Measurements from ENCODE around the gene CHST7.

The CHST7 gene

DNA sequence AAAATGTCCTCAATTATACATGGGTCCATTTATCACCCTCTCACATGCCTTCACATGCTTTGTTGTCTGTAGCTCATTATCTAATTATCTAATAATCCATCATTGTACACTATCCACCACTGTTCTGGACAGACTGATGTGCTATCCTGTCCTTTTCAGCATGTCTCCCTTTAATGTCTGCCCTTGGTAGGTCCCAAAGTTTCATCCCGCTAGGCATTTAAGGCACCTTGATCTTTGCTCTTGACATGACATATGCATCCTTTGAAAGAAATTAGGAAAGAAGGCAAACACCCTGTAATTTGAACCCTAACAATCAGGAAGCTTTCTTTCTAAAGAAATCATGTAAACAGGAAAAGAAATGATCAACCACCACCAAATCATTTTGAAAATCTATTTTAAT is 5.7 kb downstream of the CHST7 start:
- DNase-seq (ENCODE audit: low read depth), result no peak
- no peak overlapping the region for H3K4me3 ChIP-seq (ENCODE audit: low read depth, low read length)
- in situ Hi-C loops (cut with HindIII; ENCODE audit: low sequenced_read_pairs), result no loop called here
- TF ChIP-seq, protein P1, sequence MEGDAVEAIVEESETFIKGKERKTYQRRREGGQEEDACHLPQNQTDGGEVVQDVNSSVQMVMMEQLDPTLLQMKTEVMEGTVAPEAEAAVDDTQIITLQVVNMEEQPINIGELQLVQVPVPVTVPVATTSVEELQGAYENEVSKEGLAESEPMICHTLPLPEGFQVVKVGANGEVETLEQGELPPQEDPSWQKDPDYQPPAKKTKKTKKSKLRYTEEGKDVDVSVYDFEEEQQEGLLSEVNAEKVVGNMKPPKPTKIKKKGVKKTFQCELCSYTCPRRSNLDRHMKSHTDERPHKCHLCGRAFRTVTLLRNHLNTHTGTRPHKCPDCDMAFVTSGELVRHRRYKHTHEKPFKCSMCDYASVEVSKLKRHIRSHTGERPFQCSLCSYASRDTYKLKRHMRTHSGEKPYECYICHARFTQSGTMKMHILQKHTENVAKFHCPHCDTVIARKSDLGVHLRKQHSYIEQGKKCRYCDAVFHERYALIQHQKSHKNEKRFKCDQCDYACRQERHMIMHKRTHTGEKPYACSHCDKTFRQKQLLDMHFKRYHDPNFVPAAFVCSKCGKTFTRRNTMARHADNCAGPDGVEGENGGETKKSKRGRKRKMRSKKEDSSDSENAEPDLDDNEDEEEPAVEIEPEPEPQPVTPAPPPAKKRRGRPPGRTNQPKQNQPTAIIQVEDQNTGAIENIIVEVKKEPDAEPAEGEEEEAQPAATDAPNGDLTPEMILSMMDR (IDR thresholded peaks at IDR 0.05; ENCODE audit: low read depth, low read length, missing control alignments), result no peak

DNA sequence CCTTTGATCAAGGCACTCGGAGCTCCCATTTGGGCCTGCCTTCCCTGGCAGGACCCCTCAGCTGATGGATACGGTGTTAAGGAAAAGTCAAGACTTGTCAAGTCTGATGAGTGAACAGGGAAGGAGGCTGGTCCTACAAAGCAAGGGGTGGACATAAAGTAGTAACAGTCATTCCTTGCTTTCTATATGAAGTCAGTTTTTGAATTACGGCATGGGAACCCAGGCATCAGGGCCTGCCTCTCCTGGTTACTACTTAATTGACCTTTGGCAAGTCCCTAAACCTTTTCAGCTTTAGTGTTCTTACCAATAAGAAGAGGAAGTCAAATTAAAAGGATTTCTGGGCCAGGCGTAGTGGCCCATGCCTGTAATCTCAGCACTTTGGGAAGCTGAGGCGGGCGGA is 7.0 kb downstream of the CHST7 start:
- no peak for DNase-seq (ENCODE audit: low read depth)
- in situ Hi-C loops (cut with HindIII; ENCODE audit: low sequenced_read_pairs), result no loop called here
- no peak overlapping the region for H3K4me3 ChIP-seq (ENCODE audit: low read depth, low read length)
- TF ChIP-seq, protein P1 (IDR thresholded peaks at IDR 0.05; ENCODE audit: low read depth, low read length, missing control alignments), result no peak

DNA sequence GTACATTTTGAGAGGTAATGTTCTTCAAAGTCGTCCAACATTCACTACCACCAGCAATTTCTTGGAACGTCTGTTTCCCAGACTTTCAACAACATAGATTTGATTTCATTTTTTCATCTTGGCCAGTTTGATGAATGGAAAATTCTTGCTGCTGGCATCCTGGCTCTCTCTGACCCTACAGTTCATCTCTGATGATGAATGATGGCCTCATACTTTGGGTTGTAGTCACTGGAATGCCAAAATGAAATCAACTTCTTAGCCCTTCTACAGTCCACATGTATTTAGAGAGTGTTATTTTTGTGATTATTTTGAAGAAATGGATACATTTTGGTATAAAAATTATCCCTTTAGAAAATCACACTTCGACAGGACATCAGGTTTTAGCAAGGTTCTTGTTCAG is 8.8 kb downstream of the CHST7 start:
- no peak overlapping the region for H3K4me3 ChIP-seq (ENCODE audit: low read depth, low read length)
- in situ Hi-C loops (cut with HindIII; ENCODE audit: low sequenced_read_pairs), result no loop called here
- TF ChIP-seq, protein P1 (IDR thresholded peaks at IDR 0.05; ENCODE audit: low read depth, low read length, missing control alignments), result no peak
- DNase-seq (ENCODE audit: low read depth), result no peak

DNA sequence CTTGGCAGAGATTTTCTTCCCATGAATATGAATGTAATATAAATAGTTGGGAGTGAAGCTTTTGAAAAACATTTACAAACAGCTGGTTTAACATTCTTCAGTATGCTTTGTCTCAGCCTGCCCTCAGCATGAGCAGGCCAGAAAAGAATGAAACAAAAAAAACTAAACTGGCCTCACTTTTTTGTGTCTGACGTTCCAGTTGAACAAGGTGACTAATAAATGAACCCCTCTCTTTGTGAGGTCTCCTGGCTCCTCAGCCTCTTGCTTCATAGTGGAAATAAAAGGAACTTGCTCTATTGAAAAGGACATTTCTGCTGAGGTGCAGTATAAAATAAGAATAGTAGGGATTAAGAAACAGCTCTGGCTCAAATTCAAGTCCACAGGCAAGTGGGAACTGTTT is 9.4 kb downstream of the CHST7 start:
- DNase-seq (ENCODE audit: low read depth), result peak; percentile 82
- TF ChIP-seq, protein P1 (IDR thresholded peaks at IDR 0.05; ENCODE audit: low read depth, low read length, missing control alignments), result no peak
- in situ Hi-C loops (cut with HindIII; ENCODE audit: low sequenced_read_pairs), result no loop called here
- H3K4me3 ChIP-seq (ENCODE audit: low read depth, low read length), result no peak overlapping the region

DNA sequence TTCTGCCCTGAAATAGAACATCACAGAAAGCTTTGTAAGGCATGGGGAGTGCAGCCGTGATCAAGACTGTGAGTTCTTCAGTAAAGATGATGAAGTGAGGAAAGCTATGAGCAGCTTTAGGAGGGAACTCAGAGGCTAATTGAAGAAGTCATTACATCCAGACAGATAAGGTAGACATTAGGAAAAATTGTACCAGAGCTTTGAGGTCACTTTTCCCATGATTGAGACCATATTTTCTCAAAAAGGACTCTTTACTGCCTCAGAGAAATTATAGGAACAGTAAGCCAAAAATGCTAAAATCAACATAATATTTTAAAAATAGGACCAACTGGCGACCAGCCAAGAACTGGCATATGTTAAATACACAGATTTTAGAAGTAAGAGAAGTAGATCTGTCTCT is 11.2 kb downstream of the CHST7 start:
- in situ Hi-C loops (cut with HindIII; ENCODE audit: low sequenced_read_pairs), result no loop called here
- no peak for DNase-seq (ENCODE audit: low read depth)
- TF ChIP-seq, protein P1 (IDR thresholded peaks at IDR 0.05; ENCODE audit: low read depth, low read length, missing control alignments), result no peak
- H3K4me3 ChIP-seq (ENCODE audit: low read depth, low read length), result no peak overlapping the region

DNA sequence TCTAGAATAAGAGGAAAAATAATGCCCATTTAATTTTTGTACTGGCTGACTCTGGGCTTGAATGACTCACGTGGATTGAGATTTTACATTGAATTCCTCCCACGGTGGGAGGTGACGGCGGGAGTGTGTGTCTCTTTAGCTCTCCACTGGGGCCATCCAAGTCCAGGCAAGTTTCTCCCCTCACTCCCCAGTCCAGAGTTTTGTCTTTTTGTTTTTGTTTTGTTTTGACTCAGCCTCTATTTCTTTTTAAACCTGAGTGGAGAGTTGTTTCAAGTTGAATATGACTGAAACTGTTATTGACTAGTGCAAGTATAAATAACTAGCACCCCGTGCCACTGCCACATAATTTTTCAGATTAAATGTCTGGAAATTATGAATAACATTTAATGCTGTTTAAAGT is 13.6 kb downstream of the CHST7 start:
- in situ Hi-C loops (cut with HindIII; ENCODE audit: low sequenced_read_pairs), result no loop called here
- no peak overlapping the region for H3K4me3 ChIP-seq (ENCODE audit: low read depth, low read length)
- TF ChIP-seq, protein P1 (IDR thresholded peaks at IDR 0.05; ENCODE audit: low read depth, low read length, missing control alignments), result no peak
- no peak for DNase-seq (ENCODE audit: low read depth)

DNA sequence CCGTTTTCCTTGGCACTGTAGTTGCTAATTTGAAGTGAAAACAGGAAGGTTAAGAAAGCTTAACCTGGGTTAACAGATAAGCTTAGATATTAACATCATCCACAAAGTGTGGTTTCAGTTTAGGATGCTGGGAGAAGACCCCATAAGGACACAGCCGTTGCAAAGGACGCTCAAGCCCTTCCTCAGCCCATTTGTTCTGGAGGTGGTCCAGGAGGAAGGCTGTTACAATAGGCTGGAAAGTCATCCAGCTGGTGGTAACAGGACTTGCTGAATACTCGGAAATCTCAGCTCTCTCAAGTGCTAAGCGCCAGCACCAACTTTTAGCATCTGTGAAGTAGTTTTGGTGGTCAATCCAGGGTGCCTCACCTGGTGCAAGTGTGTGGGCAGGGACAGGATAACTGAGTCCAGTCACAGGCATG is 14.2 kb downstream of the CHST7 start:
- no peak overlapping the region for H3K4me3 ChIP-seq (ENCODE audit: low read depth, low read length)
- no peak for DNase-seq (ENCODE audit: low read depth)
- in situ Hi-C loops (cut with HindIII; ENCODE audit: low sequenced_read_pairs), result no loop called here
- TF ChIP-seq, protein P1 (IDR thresholded peaks at IDR 0.05; ENCODE audit: low read depth, low read length, missing control alignments), result no peak

Measured in astrocyte of the cerebellum (primary cell).